CD4-positive, alpha-beta T cell treated with Interleukin-15 for 1 hour (primary cell): ENCODE data around the gene LEMD3.

Experiments
- DNase-seq: peaks from one replicate; pipeline ENCODE4 v3.0.0-alpha.2; 2020

The LEMD3 gene

GRCh38 chr12:65169320-65170208 is at the start of gene LEMD3:
Gene LEMD3, plus strand, starts transcription at chr12:65169583. Its CDS starts 14 bp downstream, at chr12:65169597.
- DNase-seq, result peak; percentile 95

- no peak for DNase-seq
Observed at GRCh38 chr12:65121049-65121955, 48.1 kb upstream of the LEMD3 start, which contains the start of gene WIF1. Gene WIF1, minus strand, starts transcription at chr12:65121305. Its CDS starts 114 bp downstream, at chr12:65121191.

GRCh38 chr12:65121956-65122469 is 47.4 kb upstream of the LEMD3 start:
- no peak for DNase-seq

- DNase-seq, result no peak
Observed at GRCh38 chr12:65122703-65123102, 46.7 kb upstream of the LEMD3 start.

- DNase-seq, result no peak
Observed at GRCh38 chr12:65123435-65124063, 45.8 kb upstream of the LEMD3 start.

- DNase-seq, result no peak
Observed at GRCh38 chr12:65125247-65125646, 44.1 kb upstream of the LEMD3 start.

GRCh38 chr12:65125975-65126374 is 43.4 kb upstream of the LEMD3 start:
- DNase-seq, result no peak

GRCh38 chr12:65126482-65126881 is 42.9 kb upstream of the LEMD3 start:
- DNase-seq, result no peak

- DNase-seq, result no peak
Observed at GRCh38 chr12:65133879-65134278, 35.5 kb upstream of the LEMD3 start.

- DNase-seq, result no peak
Observed at GRCh38 chr12:65139389-65139788, 30.0 kb upstream of the LEMD3 start.

GRCh38 chr12:65140738-65141137 is 28.6 kb upstream of the LEMD3 start:
- DNase-seq, result no peak

- no peak for DNase-seq
Observed at GRCh38 chr12:65147312-65147905, 22.0 kb upstream of the LEMD3 start.

- no peak for DNase-seq
Observed at GRCh38 chr12:65152012-65152411, 17.4 kb upstream of the LEMD3 start.

- DNase-seq, result no peak
Observed at GRCh38 chr12:65152596-65152995, 16.8 kb upstream of the LEMD3 start.

GRCh38 chr12:65155784-65156183 is 13.6 kb upstream of the LEMD3 start:
- DNase-seq, result no peak

- no peak for DNase-seq
Observed at GRCh38 chr12:65156366-65156841, 13.0 kb upstream of the LEMD3 start.

- DNase-seq, result no peak
Observed at GRCh38 chr12:65157091-65157490, 12.3 kb upstream of the LEMD3 start.

- no peak for DNase-seq
Observed at GRCh38 chr12:65162609-65163008, 6.8 kb upstream of the LEMD3 start.

- DNase-seq, result no peak
Observed at GRCh38 chr12:65164244-65164643, 5.1 kb upstream of the LEMD3 start.

- DNase-seq, result no peak
Observed at GRCh38 chr12:65164774-65165173, 4.6 kb upstream of the LEMD3 start.

- no peak for DNase-seq
Observed at GRCh38 chr12:65168681-65169319, 583 bp upstream of the LEMD3 start.
